SJSA1 (cell line): ENCODE measurements around the gene TTC31. TPM values are rescaled to one million over a fixed set of nuclear protein-coding genes. Genes with fewer than 3 reads are reported as not detected.

ENCODE experiments used
- DNase-seq, 2 experiments: peaks; one replicate each; pipeline ENCODE4 v3.0.0-alpha.2; 2015 to 2020; ENCODE audit warnings: low spot score in 2 of 2, low read depth in 1 of 2
- H3K27ac ChIP-seq: fragments of 250-450 bp; sonication (Bioruptor Pico); 2 replicates; pipeline ENCODE4 v1.5.1; 2020; ENCODE audit warnings: mild to moderate bottlenecking, moderate library complexity
- H3K27me3 ChIP-seq: fragments of 250-450 bp; sonication (Bioruptor Pico); replicated peaks from 2 replicates; pipeline ENCODE4 v1.5.1; 2020; ENCODE audit warnings: mild to moderate bottlenecking, moderate library complexity
- H3K36me3 ChIP-seq: fragments of 250-450 bp; sonication (Bioruptor Pico); 2 replicates; pipeline ENCODE4 v1.5.1; 2020; ENCODE audit warnings: mild to moderate bottlenecking
- H3K4me1 ChIP-seq: fragments of 250-450 bp; sonication (Bioruptor Pico); replicated peaks from 2 replicates; pipeline ENCODE4 v1.6.1; 2021; ENCODE audit warnings: mild to moderate bottlenecking
- H3K4me3 ChIP-seq: fragments of 250-450 bp; sonication (Bioruptor Pico); 2 replicates; pipeline ENCODE4 v1.5.1; 2020; ENCODE audit warnings: mild to moderate bottlenecking
- H3K9me3 ChIP-seq: fragments of 250-450 bp; sonication (Bioruptor Pico); replicated peaks from 2 replicates; pipeline ENCODE4 v1.5.1; 2020; ENCODE audit warnings: mild to moderate bottlenecking
- total RNA-seq: library from RNA; depleted of rRNA; stranded (reverse); fragments of >200 nt; shearing (Covaris generic); gene quantifications from 2 replicates; pipeline ENCODE4 v1.2.3, GENCODE V29; 2014

The TTC31 gene
- total RNA-seq, 1 experiment from 2014 or later = 19.8 TPM

DNA sequence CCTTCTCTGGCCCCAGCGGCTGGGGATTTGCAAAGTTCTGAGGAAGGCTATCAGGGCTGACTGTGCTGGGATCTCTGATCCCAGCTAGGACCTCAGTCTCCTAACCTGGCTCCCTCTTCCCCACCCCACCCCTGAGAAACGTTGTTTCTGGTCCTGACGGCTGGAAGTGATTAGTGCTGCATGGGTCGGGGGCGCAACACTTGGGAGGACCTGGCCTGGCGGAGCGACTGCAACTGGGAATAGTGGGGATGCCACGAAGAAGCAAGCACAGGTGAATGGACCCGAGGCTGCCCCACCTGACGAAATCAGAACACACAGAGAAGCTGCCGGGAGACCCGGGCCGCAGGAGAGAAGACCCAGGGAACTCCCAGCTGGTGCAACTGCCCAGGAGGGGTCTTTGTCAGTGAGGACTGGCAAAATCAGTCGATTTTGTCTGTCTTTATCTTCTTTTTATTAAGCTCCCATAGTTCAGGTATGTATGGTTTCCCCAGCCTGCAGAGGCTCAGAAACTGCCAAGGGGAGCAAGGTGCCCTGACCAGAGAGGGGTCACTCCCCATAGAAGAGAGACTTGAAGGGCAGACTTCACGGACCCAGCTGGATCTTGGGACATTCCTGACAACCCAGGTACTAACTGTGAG lies 17.2 kb downstream of the TTC31 start:
- Histone ChIP-seq H3K36me3 (peaks cover 6% of the 10 kb centered on the region), H3K4me3 (no peak overlapping the region), H3K9me3 (no peaks in the 10 kb centered on the region), H3K27ac (no peak overlapping the region), H3K4me1 (peaks cover 35% of the 10 kb centered on the region), H3K27me3 (peaks cover 36% of the 10 kb centered on the region)
- no peak for DNase-seq

DNA sequence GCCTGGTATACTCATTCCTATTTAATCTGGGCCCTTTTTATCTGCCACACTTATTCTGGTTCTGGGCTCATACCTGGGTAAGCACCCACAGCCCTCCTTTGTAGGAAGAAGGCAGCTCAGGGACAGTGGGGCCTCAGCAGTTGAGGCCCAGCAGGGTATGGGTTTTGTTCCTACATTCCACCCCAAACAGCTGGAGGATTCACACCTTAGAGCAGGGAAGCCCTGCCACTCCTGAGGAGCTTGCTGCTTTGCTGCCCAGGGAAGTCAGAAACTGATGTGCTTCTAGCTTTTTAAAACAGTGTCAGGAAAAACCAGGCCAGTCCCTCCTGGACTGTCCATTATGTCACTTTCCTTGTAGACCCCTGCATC lies 17.7 kb downstream of the TTC31 start:
- Histone ChIP-seq H3K4me1 (peaks cover 35% of the 10 kb centered on the region), H3K4me3 (no peak overlapping the region), H3K36me3 (peaks cover 11% of the 10 kb centered on the region), H3K9me3 (no peaks in the 10 kb centered on the region), H3K27me3 (peaks cover 36% of the 10 kb centered on the region), H3K27ac (no peak overlapping the region)
- DNase-seq = no peak

GRCh38 chr2:74501335-74502071 lies 18.6 kb downstream of the TTC31 start:
- Histone ChIP-seq H3K4me1 (peaks cover 43% of the 10 kb centered on the region), H3K9me3 (no peaks in the 10 kb centered on the region), H3K27me3 (peaks cover 36% of the 10 kb centered on the region), H3K27ac (no peak overlapping the region), H3K36me3 (peaks cover 21% of the 10 kb centered on the region), H3K4me3 (no peak overlapping the region)
- no peak for DNase-seq

GRCh38 chr2:74502147-74502719 lies 19.4 kb downstream of the TTC31 start:
- Histone ChIP-seq H3K27me3 (peaks cover 36% of the 10 kb centered on the region), H3K4me3 (peak overlapping the region; percentile 39), H3K27ac (no peak overlapping the region), H3K9me3 (no peaks in the 10 kb centered on the region), H3K4me1 (peaks cover 49% of the 10 kb centered on the region), H3K36me3 (peaks cover 28% of the 10 kb centered on the region)
- no peak for DNase-seq

GRCh38 chr2:74502720-74503505 lies 20.0 kb downstream of the TTC31 start:
- H3K4me1 ChIP-seq = peaks cover 49% of the 10 kb centered on the region
- H3K27me3 ChIP-seq = peaks cover 29% of the 10 kb centered on the region
- H3K36me3 ChIP-seq = peaks cover 31% of the 10 kb centered on the region
- peak overlapping the region; percentile 19; the same call in 1 of the 2 replicates for H3K27ac ChIP-seq
- DNase-seq = peak; percentile 53 to 79
- peak overlapping the region; percentile 39 for H3K4me3 ChIP-seq
- H3K9me3 ChIP-seq = no peaks in the 10 kb centered on the region

DNA sequence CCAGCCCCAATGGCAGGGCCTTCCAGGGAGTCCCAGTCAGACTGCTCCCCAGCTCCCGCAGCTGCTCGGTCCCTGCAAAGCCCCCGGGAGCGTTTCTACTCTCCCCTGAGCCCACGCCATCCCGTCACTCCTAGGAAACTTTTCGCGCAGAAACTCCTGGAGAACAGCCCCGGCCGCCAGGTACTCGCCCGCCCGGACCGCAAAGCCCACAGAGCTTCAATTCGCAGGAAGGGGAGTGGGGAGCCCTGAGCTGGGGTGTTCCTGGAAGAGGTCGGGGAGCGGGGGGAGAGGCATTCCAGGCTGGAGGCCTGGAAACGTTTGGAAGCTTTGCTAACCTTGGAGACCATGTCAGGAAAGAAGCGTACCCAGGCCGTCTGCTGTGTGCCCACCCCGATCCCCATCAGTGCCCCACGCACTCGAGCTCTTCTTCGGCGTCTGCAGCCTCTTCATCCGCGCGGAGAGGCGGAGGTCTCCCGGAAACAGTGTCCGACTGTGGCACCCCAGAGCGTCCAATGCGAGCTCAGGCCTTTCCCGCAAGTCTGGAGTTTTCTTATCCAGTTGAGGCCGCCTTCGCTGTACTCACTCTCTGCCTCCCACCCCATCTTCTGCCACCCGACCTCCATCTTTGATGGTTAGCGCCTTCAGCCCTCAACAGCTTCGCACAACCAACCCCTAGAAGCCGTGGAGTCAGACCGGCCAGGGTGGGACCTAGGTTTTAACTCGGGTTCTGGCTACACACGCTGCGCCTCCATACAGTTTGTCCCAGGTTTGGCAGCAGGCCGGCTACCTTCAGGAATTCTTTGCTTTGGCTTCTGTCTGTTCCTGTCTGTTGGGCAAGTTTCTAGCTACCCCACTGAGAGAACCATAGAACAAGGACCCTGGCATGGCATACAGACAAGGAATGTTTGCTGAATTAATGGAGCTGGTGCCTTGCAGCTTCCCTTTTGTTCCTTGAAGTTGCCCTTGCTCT lies 20.9 kb downstream of the TTC31 start:
- no peak for DNase-seq
- H3K4me3 ChIP-seq = peak overlapping the region; percentile 39
- H3K4me1 ChIP-seq = peaks cover 46% of the 10 kb centered on the region
- peaks cover 31% of the 10 kb centered on the region for H3K36me3 ChIP-seq
- H3K27me3 ChIP-seq = peaks cover 21% of the 10 kb centered on the region
- no peaks in the 10 kb centered on the region for H3K9me3 ChIP-seq
- H3K27ac ChIP-seq = peak overlapping the region; percentile 19; the same call in 1 of the 2 replicates

- no peak overlapping the region for H3K27ac ChIP-seq
- H3K4me1 ChIP-seq = peaks cover 38% of the 10 kb centered on the region
- no peak overlapping the region for H3K4me3 ChIP-seq
- DNase-seq = no peak
- H3K36me3 ChIP-seq = peaks cover 31% of the 10 kb centered on the region
- no peaks in the 10 kb centered on the region for H3K9me3 ChIP-seq
- peaks cover 13% of the 10 kb centered on the region for H3K27me3 ChIP-seq
These were observed 21.7 kb downstream of the TTC31 start for GRCh38 chr2:74504591-74504990.

DNA sequence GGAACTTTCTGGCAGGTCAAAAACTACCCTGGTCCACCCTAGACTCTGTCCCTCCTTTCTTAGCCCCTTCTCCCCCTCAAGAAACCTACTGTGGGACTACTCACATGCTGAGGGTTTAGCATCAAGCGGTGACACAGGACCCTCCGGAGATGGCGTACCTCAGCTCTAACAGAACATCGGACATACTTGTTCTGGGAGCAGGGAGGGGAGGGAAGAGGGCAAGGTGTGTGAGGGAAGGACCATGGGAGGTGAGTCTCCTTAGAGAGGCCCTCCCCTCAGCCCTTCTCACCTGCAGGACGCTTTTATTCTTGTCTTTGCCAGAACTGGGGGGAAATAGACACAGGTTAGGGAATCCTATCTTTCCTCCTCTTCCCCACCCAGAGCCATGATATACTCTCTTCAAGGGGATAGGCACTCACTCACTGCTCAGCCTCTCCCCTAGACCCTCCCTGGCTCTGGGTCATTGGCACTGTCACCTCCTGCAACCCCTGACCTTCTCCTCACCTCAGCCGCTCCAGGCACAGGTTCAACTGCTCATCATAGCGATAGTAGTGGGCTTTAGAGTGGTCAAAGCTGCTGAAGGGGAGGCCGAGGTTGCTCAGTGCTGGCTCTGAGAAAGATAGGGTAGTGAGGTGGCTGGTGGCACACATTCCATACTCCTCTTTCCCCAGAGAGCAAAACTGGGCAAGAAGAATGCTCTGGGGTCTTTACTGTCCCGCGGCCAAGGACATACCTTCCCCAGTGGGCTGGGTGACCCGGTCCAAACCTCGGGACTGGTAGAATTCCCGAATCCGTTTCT lies 22.8 kb downstream of the TTC31 start:
- H3K4me1 ChIP-seq = peaks cover 37% of the 10 kb centered on the region
- no peak for DNase-seq
- H3K27ac ChIP-seq = no peak overlapping the region
- H3K27me3 ChIP-seq = peaks cover 2% of the 10 kb centered on the region; the same call in 1 of the 2 replicates
- no peaks in the 10 kb centered on the region for H3K9me3 ChIP-seq
- no peak overlapping the region for H3K4me3 ChIP-seq
- H3K36me3 ChIP-seq = peaks cover 31% of the 10 kb centered on the region

GRCh38 chr2:74507145-74507925 lies 24.5 kb downstream of the TTC31 start, which contains the start of gene PCGF1:
TSS of gene PCGF1 (minus strand) at chr2:74507695. CDS start at chr2:74507668, 27 bp downstream.
- H3K27ac ChIP-seq = peak within 1 kb of the TSS; percentile 98
- H3K4me1 ChIP-seq = peaks cover 43% of the 10 kb centered on the region
- H3K36me3 ChIP-seq = peaks cover 31% of the 10 kb centered on the region
- no peaks in the 10 kb centered on the region for H3K9me3 ChIP-seq
- peaks cover 10% of the 10 kb centered on the region; the same call in 1 of the 2 replicates for H3K27me3 ChIP-seq
- peak within 1 kb of the TSS; percentile 96 for H3K4me3 ChIP-seq
- peak; percentile 98 to 99 for DNase-seq

DNA sequence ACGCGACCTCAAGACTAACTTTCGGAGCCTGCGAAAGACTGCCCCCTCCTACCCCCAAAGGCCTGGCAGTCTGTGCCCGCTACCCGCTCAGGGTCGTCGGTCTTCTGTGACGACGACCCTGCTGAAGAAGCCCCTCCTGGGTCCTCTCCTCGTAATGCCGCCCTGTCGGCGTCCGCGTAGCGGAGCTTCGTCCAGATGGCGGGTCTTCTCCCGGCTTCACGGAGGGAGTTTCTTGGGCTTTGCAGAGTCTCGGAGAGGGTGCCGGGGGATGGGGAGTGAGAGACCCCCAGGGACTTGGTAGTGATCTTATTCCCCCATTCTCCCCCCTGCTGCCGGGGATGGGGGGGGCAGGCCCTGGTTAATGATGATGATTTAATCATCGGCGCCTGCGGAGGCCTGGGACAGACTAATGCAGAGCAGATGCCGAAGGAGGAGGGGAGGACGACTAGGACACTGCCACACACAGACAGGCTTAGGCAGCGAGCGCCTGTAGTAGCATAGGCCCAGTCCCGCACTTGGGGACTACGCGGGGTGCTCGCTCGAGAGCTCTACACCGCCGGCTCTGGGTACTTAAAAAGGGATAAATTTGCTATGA lies 25.1 kb downstream of the TTC31 start:
- peak overlapping the region; percentile 96 for H3K4me3 ChIP-seq
- peaks cover 16% of the 10 kb centered on the region for H3K27me3 ChIP-seq
- H3K4me1 ChIP-seq = peaks cover 37% of the 10 kb centered on the region
- peaks cover 31% of the 10 kb centered on the region for H3K36me3 ChIP-seq
- DNase-seq = peak in 1 of 2 experiments; percentile 36
- H3K27ac ChIP-seq = peak overlapping the region; percentile 98
- H3K9me3 ChIP-seq = no peaks in the 10 kb centered on the region

- DNase-seq = no peak
- H3K4me3 ChIP-seq = no peak overlapping the region
- H3K27ac ChIP-seq = no peak overlapping the region
- H3K9me3 ChIP-seq = peaks cover 5% of the 10 kb centered on the region; the same call in 1 of the 2 replicates
- peaks cover 39% of the 10 kb centered on the region for H3K4me1 ChIP-seq
- H3K27me3 ChIP-seq = peaks cover 38% of the 10 kb centered on the region
- H3K36me3 ChIP-seq = peaks cover 22% of the 10 kb centered on the region
These were observed 27.4 kb downstream of the TTC31 start for GRCh38 chr2:74510272-74510671.
